Cardiac fibroblast (primary cell): ENCODE results near the gene RCAN2.

ENCODE experiments used
- DNase-seq, 2 donors: peaks; one replicate each; pipeline versions ENCODE4 v3.0.0 to v3.0.0-alpha.2; 2010; ENCODE audit warnings: low read depth in 2 of 2
- H3K4me3 ChIP-seq, 2 donors: replicated peaks in 1 of 2; 1 replicate in 1 of 2; 2 replicates in 1 of 2; pipeline ENCODE4 v1.5.1; 2011; ENCODE audit warnings: low read depth in 2 of 2, low read length in 2 of 2, mild to moderate bottlenecking in 2 of 2, moderate library complexity in 1 of 2
- CTCF ChIP-seq: IDR thresholded peaks from one replicate; pipeline ENCODE4 v1.5.1; 2011; ENCODE audit warnings: low read depth, mild to moderate bottlenecking, low read length, inconsistent platforms

RCAN2 gene

GRCh38 chr6:46500382-46500781 lies 9.1 kb upstream of the RCAN2 start:
- no peak for TF ChIP-seq CTCF
- no peak for DNase-seq
- no peak overlapping the region for H3K4me3 ChIP-seq

- H3K4me3 ChIP-seq = peak overlapping the region; percentile 42 to 43
- no peak for TF ChIP-seq CTCF
- DNase-seq = no peak
These were observed 639 bp upstream of the RCAN2 start for GRCh38 chr6:46491628-46492547.

- no peak for TF ChIP-seq CTCF
- H3K4me3 ChIP-seq = peak overlapping the region in 1 of 2 donors; percentile 42
- DNase-seq = peak in 1 of 2 donors; percentile 3
These were observed 636 bp downstream of the RCAN2 start for GRCh38 chr6:46490425-46491200.

- H3K4me3 ChIP-seq = no peak overlapping the region
- no peak for DNase-seq
- TF ChIP-seq CTCF = no peak
These were observed 5.1 kb downstream of the RCAN2 start for GRCh38 chr6:46486181-46486580.

GRCh38 chr6:46484081-46484820 lies 7.0 kb downstream of the RCAN2 start:
- TF ChIP-seq CTCF = no peak
- DNase-seq = no peak
- H3K4me3 ChIP-seq = no peak overlapping the region

GRCh38 chr6:46476301-46476700 lies 14.9 kb downstream of the RCAN2 start:
- no peak overlapping the region for H3K4me3 ChIP-seq
- peak in 1 of 2 donors; percentile 19 for DNase-seq
- TF ChIP-seq CTCF = no peak
